Measurements from ENCODE around the gene PPP2R5D. TPM values are rescaled to one million over a fixed set of nuclear protein-coding genes. Genes with fewer than 3 reads are reported as not detected.

Gene PPP2R5D
- total and polyA plus RNA-seq, 9 of the 15 experiments (the other 6 are each of a cell fraction or from before 2014, with no cell fraction given), result 1.3 to 96.1 (median 38.4) TPM

DNA sequence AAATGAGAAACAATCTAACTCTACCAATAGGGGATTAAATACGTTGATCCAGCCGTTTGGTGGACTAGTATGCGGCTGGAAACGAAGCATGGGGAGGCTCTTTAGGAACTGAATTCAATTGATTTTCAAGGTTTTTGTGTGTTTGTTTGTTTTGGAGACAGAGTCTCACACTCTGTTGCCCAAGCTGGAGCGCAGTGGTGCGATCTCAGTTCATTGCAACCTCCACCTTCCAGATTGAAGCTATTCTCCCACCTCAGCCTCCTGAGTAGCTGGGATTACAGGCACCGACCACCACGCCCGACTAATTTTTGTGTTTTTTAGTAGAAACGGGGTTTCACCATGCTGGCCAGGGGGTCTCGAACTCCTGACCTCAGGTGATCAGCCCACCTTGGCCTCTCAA is 48.0 kb upstream of the PPP2R5D start:
- Histone ChIP-seq H3K4me3 (no peak overlapping the region), H3K36me3 (ENCODE audit: control insufficient read depth, insufficient read depth, low read length) (peaks cover 84% of the 10 kb centered on the region), H2AFZ (ENCODE audit: low read depth, low read length) (no peak overlapping the region), H3K9me1 (ENCODE audit: control insufficient read depth, insufficient read depth, low read length) (no peaks in the 10 kb centered on the region), H4K20me1 (replicated peaks; ENCODE audit: control insufficient read depth, insufficient read depth, low read length) (no peaks in the 10 kb centered on the region; the same call in 1 of the 2 replicates), H3K27me3 (ENCODE audit: control insufficient read depth in 2 of 2, insufficient read depth in 2 of 2, low read length in 2 of 2) (no peaks in the 10 kb centered on the region), H3K79me2 (ENCODE audit: control insufficient read depth, insufficient read depth, low read length) (peaks cover 25% of the 10 kb centered on the region), H3K27ac (ENCODE audit: extremely low read depth, low read depth, low read length) (no peak overlapping the region), H3K9me3 (replicated peaks; ENCODE audit: control insufficient read depth, insufficient read depth, low read depth, low read length) (no peaks in the 10 kb centered on the region), H3K9ac (ENCODE audit: insufficient read depth in 1 of 2, low read depth in 2 of 2, low read length in 2 of 2) (no peak overlapping the region), H3K4me2 (ENCODE audit: insufficient read depth, low read length) (no peak overlapping the region), H3K4me1 (replicated peaks in 1 of 2; ENCODE audit: control insufficient read depth in 2 of 2, insufficient read depth in 2 of 2, low read length in 2 of 2) (peaks cover under 1 to 2% of the 10 kb centered on the region in 2 experiments; a peak in 3 of 5 replicates)
- DNase-seq (ENCODE audit: extremely low read depth in 1 of 4, low spot score in 3 of 4) (no peak), FAIRE-seq (no peak), ATAC-seq (no peak)
- intact Hi-C loops (cut with micrococcal nuclease), result no loop called here
- POLR2A ChIA-PET, result interaction anchor here (0.8 kb wide), 1 partner anchor 33 kb away, joined by 3 read pairs; no protein-coding TSS in a partner anchor
- no peak for TF ChIP-seq HDAC2 (IDR thresholded peaks at IDR 0.05)
- no peak for TF ChIP-seq ZKSCAN1 (IDR thresholded peaks at IDR 0.05; ENCODE audit: low read depth, low read length)
- TF ChIP-seq CREM (IDR thresholded peaks at IDR 0.05; ENCODE audit: low read depth), result no peak
- no peak for TF ChIP-seq CBX1 (IDR thresholded peaks at IDR 0.05; ENCODE audit: low read depth)
- TF ChIP-seq NR2F6 (CRISPR knock-in tag; IDR thresholded peaks at IDR 0.05), result no peak
- TF ChIP-seq ILK (tag; IDR thresholded peaks at IDR 0.05; ENCODE audit: borderline replicate concordance, low read depth), result no peak
- TF ChIP-seq, protein P1, sequence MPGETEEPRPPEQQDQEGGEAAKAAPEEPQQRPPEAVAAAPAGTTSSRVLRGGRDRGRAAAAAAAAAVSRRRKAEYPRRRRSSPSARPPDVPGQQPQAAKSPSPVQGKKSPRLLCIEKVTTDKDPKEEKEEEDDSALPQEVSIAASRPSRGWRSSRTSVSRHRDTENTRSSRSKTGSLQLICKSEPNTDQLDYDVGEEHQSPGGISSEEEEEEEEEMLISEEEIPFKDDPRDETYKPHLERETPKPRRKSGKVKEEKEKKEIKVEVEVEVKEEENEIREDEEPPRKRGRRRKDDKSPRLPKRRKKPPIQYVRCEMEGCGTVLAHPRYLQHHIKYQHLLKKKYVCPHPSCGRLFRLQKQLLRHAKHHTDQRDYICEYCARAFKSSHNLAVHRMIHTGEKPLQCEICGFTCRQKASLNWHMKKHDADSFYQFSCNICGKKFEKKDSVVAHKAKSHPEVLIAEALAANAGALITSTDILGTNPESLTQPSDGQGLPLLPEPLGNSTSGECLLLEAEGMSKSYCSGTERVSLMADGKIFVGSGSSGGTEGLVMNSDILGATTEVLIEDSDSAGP (CRISPR knock-in tag; IDR thresholded peaks at IDR 0.05), result no peak
- no peak for TF ChIP-seq FOXA1 (IDR thresholded peaks at IDR 0.05; ENCODE audit: borderline replicate concordance)
- no peak for TF ChIP-seq NR3C1 (CRISPR knock-in tag; IDR thresholded peaks at IDR 0.05)
- no peak for TF ChIP-seq BRF1 (IDR thresholded peaks at IDR 0.05; ENCODE audit: borderline replicate concordance, extremely low read depth, insufficient read length)
- no peak for TF ChIP-seq POLR2B (IDR thresholded peaks at IDR 0.05; ENCODE audit: low read depth, partially characterized antibody)
- in situ Hi-C loops (cut with MboI), result no loop called here
- CTCF ChIA-PET (ENCODE audit: low intra/inter-chr PET ratio), result no interaction called here
- BruUV-seq (replicated peaks), result no TSS peak
- WGBS (ENCODE audit: insufficient coverage, low coverage, missing lambda C conversion rate), result 85% methylated on average over 11 of the region's 11 CpGs

Measured in K562 (cell line).